ENCODE data around the gene PROM2.

DNA sequence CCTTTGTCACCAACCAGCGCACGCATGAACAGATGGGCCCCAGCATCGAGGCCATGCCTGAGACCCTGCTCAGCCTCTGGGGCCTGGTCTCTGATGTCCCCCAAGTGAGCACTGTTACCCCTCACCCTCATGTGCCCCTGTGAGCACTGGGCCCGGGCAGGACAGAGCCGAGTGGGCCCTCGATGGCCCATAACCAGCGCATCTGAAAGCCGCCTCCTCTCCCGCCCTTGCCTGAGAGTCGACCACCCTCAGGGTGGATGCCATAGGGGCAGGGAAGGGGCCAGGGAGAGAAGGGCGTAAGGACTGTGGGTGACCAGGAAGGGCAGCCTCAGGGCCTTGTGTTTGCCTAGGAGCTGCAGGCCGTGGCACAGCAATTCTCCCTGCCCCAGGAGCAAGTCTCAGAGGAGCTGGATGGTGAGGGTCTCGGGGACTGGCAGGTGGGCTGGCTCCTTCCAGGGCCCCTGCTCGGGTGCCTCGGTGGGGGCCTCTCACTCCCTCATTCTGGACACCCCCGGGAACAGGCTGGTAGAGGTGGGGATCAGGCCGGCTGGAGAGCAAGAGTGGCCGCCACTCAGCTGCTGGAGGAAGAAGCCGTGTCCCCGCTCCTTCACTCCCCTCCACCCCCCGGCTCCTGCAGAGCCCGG, 2.1 kb downstream of the PROM2 start:
- TF ChIP-seq, protein P1, sequence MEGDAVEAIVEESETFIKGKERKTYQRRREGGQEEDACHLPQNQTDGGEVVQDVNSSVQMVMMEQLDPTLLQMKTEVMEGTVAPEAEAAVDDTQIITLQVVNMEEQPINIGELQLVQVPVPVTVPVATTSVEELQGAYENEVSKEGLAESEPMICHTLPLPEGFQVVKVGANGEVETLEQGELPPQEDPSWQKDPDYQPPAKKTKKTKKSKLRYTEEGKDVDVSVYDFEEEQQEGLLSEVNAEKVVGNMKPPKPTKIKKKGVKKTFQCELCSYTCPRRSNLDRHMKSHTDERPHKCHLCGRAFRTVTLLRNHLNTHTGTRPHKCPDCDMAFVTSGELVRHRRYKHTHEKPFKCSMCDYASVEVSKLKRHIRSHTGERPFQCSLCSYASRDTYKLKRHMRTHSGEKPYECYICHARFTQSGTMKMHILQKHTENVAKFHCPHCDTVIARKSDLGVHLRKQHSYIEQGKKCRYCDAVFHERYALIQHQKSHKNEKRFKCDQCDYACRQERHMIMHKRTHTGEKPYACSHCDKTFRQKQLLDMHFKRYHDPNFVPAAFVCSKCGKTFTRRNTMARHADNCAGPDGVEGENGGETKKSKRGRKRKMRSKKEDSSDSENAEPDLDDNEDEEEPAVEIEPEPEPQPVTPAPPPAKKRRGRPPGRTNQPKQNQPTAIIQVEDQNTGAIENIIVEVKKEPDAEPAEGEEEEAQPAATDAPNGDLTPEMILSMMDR (conservative IDR thresholded peaks at IDR 0.05), result no peak
- no peak for TF ChIP-seq ZFX (IDR thresholded peaks at IDR 0.05)
